Right lung (tissue), 5 donors: ENCODE measurements around the gene SORCS2. TPM values are rescaled to one million over a fixed set of nuclear protein-coding genes. Genes with fewer than 3 reads are reported as not detected.

ENCODE experiments used
- DNase-seq, 2 donors: peaks; one replicate each; pipeline ENCODE4 v3.0.0-alpha.2; 2013
- polyA plus RNA-seq, 5 donors: library from polyadenylated mRNA; unstranded; fragments of 120-200 nt; gene quantifications; one replicate each; pipeline versions ENCODE4 v1.2.1 to v1.2.3, GENCODE V29; 2013; ENCODE audit warnings: inconsistent platforms in 1 of 5, low replicate concordance in 1 of 5; ENCODE audit not compliant: insufficient read length in 5 of 5, insufficient read depth in 1 of 5

The SORCS2 gene
- polyA plus RNA-seq, 5 donors = 4.8 to 8.6 (median 5.8) TPM

DNA sequence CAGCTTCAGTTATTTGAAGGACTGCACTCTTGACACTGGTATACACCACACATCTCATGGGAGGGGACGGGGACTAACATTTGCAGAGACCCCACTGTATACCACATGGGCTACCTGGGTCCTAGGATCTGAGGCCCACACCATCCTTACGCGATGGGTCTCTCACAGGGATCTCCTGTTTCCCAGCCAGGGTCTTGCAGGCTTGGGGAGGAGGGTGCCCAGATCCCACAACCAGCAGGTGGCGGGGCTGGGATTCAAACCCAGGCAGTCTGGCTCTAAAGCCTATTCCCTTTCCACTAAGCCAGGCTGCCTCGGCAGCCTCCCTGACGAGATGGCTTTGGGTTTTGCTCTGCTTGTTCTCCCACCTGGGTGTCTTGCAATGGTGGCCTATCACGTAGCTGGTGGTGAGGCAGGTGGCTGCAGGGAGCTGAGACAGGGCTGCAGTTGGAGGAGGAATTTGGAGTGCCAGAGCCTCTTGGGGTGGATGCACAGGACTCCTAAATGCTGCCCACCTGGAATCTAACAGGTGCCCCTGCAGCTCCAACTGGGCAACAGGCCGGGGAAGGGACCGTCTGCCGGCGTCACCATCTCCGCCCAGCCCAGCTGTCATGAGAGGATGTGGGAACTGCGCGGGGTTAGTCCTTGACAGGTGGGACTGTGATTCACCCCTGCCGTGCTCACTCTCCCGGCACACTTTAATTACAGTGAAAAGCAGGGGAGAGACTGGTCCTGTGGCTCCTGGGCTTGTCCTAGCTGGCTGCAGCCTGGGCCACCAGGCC, 131.7 kb downstream of the SORCS2 start:
- no peak for DNase-seq

DNA sequence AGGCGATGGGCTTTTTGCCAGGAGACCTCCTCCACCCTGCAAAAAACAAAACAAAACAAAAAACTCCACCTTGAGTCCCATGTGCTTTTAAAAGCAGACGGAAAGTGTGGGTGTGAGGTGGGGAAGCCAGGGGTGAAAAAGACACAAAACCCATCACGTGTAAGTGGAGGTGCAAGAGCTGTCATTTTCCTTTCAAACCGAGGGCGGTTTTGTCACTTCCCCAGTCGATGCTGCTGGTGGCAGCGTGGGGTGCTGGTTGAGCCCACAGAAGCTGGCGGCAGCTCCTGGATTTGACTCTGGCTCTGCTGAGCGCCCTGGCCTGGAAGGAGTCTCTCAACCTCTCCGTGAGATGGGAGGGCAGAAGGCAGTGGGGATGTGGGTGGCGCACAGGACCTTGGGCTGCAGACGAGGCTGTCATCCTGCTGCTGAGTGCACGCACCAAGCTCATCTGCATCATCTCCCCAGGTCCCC, 132.3 kb downstream of the SORCS2 start:
- DNase-seq = no peak

DNA sequence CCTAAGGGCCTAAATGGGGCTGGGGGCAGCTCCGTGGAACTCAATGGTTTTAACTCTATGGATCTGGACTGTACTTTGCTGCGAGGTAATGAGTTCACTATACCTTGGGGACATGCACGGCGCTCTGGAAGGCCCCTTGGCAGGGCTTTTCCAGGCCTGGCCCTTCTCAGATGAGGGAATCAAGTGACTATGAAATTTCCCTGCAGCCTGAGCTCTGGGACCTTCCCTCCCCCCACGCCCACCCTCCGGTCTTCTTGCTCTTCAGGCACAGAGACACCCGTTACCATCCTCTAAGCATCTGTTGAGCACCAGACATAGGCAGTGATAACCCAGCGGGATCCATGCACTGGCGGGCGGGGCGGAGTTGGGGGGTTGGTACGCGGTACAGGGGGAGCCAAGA, 133.2 kb downstream of the SORCS2 start:
- no peak for DNase-seq

GRCh38 chr4:7326306-7326692, 134.0 kb downstream of the SORCS2 start:
- DNase-seq = no peak

DNA sequence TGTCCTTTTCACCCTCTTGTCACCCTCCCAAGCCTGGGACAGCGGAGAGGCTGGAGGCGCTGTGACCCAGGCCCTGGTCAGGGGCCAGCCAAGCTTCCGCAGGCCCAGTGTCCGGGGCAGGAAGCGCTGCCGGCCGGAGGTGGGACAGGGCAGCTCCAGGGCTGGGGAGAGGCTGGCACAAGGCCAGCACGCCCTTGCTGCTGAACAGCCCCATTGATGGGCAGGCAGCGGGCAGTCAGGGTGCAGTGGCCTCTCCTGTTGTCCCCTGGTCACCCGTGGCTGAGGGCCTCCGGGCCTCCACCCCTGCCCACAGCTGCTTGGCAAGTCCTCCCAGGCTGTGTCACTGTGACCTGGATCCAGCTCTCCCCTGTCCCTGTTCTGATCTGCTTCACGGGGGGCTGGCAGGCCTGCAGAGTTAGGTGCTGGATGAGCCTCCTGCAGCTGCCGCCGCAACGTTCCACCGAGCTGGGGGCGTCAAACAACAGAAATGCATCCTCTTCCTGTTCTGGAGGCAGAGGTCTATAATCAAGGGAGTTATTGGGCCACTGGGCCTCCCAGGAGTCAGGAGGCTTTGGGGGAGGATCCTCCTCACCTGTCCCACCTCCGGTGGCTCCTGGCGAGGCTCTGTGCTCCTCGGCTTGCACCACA, 134.5 kb downstream of the SORCS2 start:
- DNase-seq = no peak

DNA sequence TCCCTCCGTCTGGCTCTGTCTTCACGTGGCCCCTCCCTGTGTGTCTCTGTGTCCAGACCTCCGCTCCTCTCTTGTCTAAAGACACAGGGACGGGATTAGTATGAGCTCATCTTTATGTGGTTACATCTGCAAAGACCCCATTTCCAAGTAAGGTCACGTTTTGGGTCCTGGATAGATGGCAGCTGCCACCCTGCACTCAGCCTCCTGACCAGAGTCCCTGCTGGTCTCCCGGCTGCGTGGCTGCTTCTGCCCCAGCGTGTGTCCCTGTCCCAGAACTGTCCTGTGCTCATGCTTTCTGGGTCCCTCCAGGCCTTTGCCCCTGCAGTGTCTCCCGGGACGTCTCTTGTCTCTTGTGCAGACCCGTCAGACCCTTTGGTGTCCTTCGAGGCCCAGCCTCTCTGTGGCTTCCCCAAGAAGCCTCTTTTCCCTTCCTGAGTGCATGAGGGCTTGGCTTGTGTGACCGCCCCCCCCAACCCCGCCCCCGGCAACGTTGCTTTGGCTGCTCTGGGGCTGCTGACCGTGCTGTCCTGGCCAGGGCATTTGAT, 135.1 kb downstream of the SORCS2 start:
- no peak for DNase-seq

DNA sequence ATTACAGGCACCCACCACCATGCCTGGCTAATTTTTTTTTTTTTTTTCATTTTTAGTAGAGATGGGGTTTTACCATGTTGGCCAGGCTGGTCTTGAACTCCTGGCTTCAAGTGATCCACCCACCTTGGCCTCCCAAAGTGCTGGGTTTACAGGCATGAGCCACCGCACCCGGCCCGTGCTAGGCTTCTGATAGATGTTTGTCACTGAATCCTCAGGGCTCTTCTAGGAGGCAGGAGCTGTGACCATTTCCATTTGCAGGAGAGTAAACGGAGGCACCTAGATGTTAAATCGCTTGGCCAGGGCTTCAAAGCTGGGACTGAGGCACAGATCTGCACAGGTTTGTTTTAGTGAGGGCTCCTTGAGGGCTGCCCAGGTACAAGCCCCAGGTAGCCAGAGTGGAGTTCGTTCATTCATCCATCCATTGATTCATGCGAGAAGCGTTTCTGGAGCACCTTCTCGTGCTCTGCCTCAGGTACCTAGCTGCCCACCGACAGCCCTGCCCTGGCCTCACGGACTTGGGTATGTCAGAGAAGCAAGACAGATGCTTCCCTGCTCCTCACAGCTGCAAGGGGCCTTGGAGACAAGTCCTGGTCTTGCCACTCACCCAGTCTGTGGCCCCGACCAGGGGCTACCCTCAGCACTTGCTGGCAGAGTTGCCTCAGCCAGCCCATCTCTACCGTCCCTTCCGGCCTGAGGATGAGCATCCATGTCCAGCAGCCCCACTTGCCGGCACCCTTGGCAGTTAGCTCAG, 136.0 kb downstream of the SORCS2 start:
- DNase-seq = no peak

DNA sequence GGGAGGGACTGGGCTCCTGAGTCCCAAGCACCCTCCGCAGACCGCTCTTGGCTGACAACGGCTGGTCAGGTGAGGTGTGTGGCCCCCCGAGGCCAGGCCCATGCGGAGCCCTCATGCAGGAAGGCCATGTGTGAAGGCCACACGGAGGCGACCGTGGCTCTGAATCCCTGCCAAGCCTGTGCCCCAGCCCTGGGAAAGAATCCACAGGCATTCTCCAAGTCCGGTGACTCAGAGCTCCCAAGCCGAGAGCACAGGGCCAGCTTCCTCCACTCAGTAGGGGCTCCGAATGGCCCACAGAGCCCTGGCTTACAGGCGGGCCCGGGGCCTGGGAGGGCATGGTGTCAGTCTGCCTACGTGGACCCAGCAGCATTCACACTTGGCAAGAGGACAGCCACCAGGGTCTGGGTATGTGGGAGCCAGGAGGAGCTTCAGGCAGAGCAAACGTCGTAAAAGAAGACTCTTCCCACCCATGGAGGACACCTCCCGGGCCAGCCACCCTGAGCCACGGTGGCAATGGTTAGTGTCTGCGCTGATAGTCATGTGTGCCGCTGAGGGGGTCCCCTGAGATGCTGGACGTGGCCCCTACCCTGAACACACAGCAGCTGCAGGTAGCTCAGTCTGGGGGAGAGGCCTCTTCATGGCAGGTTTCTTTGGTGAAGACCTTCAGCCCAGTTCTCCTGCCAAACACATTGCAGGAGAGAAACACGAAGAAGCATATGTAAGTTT, 136.7 kb downstream of the SORCS2 start:
- DNase-seq = no peak

GRCh38 chr4:7330031-7330596, 137.8 kb downstream of the SORCS2 start:
- no peak for DNase-seq

DNA sequence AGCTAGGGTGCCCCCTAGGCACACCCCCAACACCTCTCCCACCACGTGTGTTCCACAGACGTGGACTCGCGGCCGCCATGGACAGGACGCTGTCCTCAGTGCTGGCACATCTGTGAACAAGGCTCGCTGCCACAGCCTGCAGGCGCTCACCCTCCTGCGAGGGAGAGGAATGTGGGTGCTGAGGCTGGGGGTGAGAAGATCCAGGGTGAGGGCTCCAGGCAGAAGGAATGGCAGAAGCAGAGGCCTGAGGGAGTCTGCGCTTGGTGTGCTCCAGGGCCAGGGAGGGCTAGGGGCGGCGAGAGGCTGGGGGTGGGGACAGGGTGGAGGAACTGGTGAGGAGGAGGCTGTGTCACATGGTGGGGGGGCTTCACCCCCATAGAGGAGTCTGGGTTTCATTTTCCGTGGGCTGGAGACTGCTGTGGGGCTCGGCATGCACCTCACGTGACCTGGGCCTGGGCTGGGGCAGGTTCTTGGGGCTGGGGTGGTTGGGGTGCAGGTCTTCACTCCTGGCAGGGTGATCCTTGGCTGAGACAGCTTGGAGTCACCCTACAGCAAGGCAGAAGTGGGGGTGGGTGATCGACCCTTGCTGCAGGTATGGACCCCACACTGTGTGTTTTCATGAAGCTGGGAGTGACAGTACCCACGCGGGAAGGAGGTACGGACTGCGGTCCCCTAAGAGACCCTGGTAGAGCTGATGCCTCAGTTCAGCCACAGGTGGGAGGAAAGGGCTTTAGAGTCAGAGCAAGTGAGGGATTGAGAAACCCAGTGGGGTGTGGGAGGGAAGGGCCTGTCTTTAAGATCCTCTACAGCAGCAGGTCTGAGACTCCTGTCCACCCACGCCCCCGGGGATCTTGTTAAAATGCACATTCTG, 138.7 kb downstream of the SORCS2 start:
- no peak for DNase-seq

DNA sequence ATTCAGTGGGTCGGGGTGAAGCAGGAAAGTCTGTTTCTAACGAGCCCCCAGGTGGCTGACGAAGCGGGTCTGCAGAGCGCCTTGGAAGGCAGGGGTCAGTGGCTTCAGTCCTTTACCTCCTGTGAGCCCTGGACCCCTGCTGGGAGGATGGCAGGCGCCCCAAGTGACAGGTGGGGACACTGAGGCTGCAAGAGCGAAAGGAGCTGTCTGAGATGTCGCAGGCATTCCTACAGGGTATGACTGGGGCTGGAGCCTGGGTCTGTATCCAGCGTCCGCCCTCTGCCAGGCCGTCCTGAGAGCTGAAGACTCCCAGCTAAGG, 139.3 kb downstream of the SORCS2 start:
- no peak for DNase-seq

DNA sequence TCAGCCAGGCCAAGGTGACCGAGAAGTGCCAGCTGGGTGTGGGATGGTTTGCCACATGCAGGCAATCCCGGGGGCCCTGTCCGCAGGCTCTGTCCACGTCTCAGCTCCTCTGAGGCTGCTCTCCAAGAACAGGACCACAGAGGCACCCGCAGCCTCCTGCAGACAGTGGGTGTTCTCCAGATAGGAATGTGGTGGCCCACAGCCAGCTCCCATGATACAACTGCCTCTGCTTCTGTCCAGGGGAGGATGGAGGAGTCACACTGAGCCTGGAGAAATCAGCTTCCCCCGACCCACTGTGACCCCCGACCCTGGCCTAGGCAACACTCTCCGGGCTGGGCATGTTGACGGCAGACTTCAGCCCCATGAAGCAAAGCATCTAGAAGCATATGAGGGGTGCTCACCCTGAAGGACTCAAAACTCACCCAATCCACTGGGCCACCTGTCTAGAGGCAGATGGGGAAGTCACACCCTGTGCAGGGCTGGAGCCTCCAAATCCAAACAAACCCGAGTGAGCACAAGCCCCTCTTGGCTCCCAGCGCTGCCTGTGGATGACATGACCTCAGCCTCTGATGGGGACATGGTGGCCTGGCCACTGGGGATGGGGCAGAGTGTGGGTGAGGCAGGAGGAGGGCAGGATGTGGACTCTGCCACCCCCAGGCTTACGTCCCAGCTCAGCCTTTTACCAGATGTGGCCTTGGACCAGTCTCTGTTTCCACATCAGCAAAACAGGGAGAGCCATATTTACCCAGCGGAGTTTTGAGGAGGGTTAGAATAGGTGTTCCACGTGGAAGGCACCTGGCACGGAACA, 140.1 kb downstream of the SORCS2 start:
- no peak for DNase-seq

DNA sequence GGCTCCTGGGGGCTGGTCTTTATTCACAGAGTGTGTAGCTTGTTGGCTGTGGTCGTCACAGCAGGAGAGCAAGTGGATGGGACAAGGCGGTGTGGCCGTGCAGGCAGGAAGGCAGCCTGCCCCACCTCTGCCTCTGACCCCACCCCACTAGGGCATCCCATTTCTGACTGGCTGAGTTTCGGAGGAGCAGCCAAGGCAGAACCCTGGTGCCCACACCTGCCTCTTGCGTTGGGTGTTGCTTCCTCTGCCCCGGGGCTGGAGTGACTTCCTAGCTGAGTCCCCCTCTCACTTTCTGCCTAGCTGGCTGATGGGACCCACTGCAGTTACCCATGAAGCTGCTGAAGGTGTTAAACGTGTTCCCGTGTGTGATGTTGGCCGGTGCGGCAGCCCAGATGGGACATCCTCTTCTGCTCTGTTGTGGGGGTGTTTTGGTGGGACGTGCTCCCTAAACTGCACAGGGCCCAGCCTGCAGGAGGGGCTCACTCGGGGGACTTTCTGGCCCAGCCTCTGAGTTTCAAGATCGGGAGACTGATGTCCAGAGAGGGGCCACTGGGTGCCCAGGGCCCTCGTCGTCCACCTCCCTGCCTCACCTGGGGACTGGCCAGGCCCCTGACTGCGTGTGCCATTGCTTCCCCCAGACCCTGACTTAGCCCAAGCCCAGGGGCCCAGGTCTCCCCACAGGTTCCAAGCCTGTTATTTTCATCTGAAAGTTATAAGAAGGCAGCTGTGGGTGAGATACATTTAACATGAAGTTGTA, 140.9 kb downstream of the SORCS2 start:
- DNase-seq = no peak

GRCh38 chr4:7333801-7334421, 141.6 kb downstream of the SORCS2 start:
- no peak for DNase-seq

GRCh38 chr4:7334521-7335275, 142.4 kb downstream of the SORCS2 start:
- no peak for DNase-seq

GRCh38 chr4:7335344-7336066, 143.2 kb downstream of the SORCS2 start:
- DNase-seq = no peak

DNA sequence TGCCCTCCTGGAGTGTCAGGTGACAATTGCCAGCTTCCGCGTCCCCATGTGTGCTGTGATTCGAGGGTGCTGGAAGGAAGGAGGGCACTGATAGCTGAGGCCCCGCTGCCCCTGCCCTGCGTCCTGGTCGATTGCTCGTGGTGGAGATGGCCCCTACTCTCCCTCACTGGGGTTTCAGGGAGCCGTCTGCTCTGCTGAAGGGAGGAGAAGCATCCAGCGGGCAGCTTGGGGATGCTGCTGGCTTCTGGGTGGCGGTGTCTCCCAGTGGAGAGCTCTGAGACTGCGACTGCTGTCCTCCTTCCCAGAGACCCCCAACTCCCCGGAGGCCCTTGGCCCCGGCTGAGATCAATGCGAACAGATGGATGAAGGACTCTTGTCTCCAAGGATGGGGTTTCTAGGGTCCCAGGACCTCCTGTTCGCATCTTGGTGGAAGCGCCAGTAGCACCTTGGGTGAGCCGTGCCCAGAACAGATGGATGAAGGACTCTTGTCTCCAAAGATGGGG, 143.8 kb downstream of the SORCS2 start:
- DNase-seq = no peak
